HG02759 (cell line): ENCODE measurements around the gene DPP6.
"Not testable (repeated sequence)": the region's sequence is repeated elsewhere in the genome, so short reads cannot be mapped to it uniquely, and the experiment has no call there.

Source experiments
- ATAC-seq: cut with Tn5 transposase; IDR thresholded peaks from one replicate; pipeline ENCODE4 v1.9.1; 2021; ENCODE audit warnings: mild to moderate bottlenecking, moderate library complexity; ENCODE audit not compliant: unreplicated experiment

The DPP6 gene

DNA sequence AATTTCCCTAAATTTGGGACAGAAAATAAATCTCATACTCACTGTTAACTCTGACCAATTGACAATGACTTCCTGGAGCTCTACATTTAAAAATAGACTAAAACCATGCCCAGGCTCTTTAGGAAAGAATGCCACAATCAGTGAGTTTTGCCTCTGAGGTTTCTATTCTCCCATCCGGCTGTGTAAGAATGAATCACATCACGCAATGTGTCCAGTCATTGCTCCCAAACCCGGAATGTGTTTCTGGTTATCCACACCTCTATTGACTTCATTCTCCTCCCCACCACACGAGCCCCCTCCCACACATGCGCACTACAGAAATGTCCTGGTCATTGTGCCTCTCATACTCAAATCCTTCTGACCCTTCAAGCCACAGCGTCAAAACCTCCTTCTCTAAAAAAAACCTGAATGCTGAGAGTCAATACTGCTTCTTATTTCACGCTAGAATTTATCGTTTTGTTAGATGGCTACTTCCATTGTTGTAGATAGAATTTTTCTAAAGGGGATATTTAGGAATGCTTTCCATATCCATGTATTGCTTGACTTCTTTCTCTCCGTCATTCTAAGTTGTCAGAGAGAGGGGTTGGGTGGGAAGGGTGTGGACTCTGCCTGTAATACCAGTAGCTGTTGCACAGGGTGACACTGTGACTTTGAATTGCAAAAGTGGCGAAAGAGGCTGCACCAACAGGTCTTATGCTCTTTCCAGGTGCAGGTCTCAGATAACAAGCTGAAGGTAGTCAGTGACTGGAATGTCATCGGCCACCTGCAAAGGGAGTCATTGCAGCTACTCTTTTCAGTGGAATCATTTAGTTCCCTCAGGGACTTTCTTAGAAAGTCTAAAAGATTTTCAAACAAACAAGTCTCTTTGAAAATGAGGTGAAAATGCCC is 594.2 kb downstream of the DPP6 start:
- no peak for ATAC-seq

DNA sequence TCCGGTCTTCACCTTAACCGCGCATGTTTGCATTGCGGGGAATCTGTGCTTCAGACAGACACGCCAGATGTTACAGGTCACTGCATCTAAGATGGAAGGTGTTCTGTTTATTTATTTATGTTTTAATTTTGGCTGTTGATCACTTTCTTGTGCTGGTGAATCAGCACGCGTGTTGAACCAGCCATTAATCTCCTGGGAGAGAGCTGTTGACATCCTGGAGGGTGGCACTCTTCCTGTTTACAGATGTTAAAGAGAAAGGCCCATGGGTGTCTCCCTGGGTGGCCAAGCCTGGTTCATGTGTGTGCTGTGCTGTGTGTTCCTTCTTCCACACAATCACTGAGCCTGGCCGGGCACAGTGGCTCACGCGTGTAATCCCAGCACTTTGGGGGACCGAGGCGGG is 595.4 kb downstream of the DPP6 start:
- no peak for ATAC-seq

DNA sequence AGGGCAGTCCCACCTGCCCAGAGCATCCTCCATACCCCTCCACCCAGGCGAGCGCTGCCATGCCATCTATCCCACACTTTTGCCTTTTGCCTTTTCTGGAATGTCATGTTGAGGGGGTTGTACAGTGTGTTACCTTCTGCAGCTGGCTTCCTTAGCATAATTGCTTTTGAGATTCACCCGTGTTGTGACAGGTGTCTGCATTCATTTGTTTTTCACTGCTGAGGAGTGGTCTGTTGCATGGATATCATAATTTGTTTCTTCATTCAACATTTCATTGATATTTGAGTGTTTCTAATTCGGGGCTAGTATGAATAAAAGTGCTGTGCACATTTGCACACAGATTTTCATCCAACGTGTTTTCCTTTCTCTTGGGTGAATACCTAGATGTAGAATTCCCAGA is 596.8 kb downstream of the DPP6 start:
- no peak for ATAC-seq

DNA sequence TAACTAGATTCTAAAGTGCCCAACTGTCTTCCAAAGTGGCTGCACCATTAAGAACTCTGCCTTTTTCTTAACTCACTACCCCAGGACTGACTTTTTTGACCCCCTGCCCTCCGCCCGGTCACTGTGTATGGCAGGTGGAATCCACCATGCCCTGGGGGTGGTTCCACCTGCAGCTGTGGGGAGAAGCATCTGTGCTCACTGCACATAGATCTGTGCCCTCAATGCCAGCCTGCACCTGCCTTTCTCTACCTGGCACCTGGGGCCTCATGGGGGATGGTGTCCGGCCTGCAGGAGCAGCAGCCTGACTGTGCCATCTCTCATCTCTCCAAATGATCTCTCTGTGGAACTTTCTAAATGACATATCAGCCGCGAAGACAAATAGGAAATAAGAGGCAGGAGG is 597.2 kb downstream of the DPP6 start:
- no peak for ATAC-seq

DNA sequence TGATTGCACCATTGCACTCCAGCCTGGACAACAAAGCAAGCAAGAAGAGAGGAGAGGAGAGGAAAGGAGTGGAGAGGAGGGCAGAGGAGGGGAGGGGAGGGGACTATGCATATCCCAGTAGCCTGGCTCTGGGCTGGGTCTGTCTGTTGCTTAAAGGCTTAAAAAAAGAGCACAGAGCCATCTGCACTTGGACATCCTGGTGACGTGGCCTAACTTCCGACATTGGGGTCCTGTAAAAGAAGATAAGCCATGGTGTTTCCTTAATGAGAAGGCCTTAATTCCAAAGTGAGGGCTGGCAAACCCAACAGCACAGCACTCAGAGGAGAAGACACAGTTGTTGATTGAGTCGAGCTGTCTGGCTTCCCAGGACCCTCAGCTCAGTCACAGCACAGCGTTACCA is 598.1 kb downstream of the DPP6 start:
- no peak for ATAC-seq

DNA sequence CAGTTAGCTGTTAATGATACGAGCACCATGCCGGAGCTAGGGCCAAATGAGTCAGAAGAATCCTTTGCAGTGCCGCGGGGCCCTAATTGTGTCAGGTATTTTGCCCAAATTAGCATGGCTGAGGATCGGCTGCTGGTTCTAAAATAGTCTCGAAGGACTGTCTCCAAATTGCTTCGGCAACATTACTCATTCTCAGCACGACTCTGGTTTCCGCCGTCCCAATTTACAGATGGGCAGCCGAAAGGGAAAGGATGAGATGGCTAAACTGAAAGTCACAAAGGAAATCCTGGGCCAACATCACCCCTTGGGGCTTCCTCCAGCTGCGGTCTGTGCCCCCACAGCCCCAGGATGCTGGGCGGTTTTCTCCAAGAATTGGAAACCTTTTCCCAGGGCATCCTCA is 599.3 kb downstream of the DPP6 start:
- no peak for ATAC-seq

DNA sequence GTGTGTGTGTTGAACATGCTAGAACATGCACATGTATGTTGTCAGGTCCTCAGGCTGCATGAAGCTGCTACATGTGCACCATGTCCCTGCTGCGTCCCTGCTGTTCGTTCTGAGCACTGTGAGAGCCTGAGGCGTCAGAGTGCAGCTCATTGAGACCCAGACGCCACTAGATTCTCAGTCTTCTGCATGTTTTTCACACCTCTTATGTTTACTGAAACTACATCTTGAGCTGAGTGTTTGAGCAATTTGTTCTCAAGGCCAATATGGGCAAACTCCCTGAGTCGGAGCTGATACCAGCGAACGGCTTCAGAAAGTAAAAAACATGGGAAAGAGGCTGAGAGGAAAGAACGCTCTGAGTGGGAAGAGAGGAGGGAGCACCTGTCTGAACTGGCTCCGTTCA is 600.4 kb downstream of the DPP6 start:
- no peak for ATAC-seq

DNA sequence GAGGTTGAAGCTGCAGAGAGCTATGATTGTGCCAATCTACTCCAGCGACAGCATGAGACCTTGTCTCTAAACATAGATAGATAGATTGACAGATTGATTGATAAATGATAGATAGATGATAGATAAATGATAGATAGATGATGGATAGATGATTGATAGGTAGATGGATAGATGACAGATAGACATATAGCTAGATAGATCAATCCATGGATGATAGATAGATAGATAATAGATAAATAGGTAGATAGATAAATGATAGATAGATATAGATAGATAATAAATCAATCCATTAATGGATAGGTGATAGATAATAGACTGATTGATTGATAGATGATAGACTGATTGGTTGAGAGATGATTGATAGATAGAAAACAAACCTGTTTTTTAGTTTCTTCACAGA is 601.1 kb downstream of the DPP6 start:
- ATAC-seq = no peak

DNA sequence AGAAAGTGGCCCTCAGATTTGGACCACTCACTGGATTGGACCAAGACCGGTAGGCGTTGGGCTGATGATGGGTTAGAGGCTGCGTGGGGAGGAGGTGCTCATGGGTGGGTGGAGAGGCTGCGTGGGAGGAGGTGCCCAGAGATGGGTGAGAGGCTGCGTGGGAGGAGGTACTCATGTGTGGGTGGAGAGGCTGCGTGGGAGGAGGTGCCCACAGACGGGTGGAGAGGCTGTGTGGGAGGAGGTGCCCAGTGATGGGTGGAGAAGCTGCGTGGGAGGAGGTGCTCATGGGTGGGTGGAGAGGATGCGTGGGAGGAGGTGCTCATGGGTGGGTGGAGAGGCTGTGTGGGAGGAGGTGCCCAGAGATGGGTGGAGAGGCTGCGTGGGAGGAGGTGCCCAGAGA is 604.4 kb downstream of the DPP6 start:
- ATAC-seq = no peak

DNA sequence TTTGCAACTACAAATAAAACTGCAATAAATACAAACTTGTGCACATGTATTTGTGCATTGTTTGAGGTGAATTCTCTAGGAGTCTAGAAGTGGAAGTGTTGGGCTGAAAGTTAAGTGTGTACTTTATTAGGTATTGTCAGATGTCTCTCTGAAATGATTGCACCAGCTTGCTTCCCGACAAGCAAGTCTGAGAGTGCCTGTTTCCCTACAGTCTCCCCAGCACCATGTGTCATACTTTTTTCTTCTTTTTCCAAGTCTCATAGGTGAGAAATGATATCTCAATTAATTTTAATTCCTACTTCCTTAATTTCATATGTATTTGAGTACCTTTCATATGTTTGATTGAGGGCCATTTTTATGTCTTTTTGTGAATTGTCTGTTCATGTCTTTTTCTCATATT is 614.6 kb downstream of the DPP6 start:
- ATAC-seq = no peak

DNA sequence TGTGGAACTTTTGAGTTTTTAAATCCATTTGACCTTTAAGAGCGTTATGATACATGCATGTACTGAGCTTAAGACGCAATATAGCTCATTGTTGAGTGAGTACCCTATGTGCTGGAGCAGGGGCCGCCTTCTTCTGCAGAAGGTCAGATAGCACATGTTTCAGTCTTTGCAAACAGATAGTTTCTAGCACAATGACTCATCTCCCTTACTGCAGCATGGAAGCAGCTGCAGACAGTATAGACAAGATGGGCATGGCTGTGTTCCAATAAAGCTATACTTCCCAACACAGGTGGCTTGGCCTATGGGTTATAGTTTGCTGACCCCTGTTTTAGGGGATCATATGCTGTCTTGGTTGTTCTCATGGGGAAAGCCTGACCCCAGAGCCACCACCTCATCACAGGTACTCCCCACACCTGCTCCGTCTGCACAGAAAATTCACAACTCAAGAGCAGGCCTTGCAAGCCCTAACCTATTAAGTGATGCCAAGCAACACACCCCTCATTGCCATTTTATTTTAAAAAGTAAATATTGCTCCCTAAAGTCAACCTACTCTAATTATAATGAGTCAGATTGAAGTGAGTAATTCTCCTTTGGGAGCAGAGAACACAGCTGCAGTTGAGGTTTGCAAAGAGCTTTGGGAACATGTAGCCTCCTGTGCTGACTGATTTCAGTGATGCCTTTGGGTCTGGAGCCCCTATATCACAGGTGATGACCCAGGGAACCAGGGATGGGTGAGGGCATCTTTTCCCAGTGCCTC is 620.6 kb downstream of the DPP6 start:
- no peak for ATAC-seq

DNA sequence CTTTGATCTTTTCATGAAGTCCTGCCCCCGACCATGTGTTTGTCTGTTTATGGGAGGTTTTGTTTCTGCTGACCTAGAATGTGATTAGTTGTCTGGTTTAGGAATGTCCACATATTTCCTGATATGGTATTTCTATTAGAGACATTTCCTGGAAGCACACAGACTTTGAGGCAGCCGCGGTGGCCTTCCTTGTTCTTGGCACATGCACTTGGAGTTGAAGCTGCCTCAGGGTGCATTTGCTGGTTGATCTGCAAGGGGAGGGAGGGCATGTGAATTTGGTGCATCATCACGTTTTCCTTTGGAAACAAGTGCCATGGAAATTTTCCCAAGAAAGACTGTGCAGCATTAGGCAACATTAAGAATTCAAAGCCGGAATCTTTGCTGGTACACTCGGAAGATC is 622.0 kb downstream of the DPP6 start:
- no peak for ATAC-seq

DNA sequence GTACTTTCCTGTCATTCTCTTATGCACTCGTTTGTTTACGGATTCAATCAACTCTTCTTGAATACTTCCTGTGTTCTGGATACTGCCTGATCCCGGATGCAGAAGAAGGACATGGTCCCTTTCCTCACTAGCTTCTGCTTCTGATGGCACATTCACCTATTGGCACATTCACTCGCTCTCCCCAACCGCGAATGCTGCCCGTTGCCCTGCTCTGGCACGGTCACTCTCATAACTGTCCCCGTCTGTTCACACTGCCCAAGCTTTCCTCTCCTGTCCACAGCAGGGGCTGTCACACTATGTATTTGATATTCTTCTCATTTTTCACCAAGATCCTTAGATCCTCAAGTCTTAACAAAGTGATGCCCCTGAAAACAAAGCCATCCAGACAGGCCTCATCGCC is 623.4 kb downstream of the DPP6 start:
- no peak for ATAC-seq

DNA sequence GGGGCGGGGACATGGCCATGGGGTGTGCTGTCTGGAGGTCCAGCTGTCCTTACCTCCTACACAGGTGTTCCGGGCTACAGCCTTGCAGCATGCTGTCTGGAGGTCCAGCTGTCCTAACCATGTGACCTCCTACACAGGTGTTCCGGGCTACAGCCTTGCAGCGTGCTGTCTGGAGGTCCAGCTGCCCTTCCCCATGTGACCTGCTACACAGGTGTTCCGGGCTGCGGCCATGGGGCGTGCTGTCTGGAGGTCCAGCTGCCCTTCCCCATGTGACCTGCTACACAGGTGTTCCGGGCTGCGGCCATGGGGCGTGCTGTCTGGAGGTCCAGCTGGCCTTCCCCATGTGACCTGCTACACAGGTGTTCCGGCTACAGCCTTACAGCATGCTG is 623.8 kb downstream of the DPP6 start:
- ATAC-seq = not testable (repeated sequence)

DNA sequence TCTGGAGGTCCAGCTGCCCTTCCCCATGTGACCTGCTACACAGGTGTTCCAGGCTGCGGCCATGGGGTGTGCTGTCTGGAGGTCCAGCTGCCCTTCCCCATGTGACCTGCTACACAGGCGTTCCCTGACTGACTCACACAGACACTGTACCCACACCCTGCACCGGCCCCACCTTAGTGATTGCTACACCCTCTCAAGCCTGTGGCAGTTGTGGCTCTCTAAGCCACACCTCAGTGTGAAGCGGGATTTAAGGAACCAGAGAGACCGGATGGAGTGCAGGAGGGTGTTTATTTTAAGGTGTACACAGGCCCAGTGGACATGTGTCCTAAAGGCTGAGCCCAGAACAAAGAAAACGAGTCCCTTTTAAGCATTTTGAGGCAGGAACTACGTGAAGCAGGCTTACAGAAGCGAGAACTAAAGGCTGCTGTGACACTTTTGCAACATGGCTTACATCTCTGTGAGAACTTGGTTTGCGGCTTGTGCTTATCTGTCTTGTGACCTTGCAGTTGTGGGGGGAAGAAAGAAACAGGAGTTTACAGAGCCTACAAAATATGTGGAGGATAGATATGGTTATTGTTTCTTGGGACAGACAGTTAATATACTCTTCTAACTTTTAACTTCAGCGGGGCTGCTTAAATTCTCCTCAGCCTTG is 624.4 kb downstream of the DPP6 start:
- no peak for ATAC-seq

DNA sequence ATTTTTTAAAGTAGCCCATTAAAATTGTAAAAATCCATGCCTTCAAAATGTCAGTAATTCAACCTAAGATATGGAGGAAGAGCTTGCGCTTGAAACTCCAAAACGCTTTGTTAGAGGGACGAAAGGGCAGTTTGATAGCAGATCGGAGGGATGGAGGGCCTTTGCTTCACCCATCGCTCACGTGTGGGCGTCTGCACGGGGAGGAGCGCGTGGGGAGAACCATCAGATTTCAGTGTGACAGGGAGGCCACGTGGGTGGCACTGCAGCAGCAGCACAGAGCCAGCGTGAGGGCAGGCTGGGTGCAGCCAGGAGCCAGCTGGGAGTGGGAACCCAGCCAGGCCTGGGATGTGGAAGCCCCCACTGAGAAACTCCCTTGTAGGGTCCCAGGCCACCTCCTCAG is 625.3 kb downstream of the DPP6 start:
- no peak for ATAC-seq

DNA sequence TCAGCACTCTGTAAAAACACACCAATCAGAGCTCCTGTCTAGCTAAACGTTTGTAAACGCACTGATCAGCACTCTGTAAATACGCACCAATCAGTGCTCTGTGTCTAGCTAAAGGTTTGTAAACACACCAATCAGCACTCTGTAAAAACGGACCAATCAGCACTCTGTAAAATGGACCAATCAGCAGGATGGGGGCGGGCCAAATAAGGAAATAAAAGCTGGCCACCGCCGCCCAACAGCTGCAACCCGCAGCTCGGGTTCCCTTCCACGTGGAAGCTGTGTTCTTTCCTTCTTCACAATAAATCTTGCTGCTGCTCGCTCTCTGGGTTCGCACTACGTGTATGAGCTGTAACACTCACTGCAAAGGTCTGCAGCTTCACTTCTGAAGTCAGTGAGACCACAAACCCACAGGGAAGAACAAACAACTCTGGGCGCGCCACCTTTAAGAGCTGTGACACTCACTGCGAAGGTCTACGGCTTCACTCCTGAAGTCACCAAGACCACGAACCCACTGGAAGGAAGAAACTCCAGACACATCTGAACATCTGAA is 625.9 kb downstream of the DPP6 start:
- ATAC-seq = not testable (repeated sequence)

DNA sequence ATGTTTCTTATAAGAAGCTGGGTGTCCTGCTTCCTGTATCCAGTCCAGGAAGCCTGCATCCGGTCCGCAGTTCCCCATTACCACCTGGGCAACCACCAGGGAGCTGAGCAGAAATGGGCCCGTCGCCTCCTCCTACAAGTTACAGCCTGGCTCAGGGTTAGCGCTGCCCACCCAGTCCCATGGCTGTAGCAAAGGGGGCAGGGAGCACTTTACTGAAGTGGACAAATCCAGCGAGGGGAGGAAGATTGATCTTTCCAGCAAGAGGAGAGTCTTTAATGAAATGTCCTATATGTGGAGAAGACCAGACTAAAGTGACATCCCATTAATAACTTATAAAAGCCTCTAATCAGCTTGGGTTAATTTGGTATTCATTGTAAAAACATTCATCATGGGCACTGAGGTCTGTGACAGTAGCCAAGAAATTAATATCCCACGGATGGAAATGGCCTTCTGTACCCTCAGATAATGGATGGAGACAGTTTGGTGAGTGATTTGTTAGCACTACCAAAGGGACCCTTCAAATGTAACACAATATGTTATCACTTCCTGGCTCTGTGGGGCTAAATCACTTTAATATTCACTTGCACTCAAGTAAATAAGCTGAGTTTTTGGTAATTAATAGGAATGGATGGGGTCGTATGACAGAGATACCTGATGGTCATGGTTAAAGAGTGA is 627.3 kb downstream of the DPP6 start:
- no peak for ATAC-seq

DNA sequence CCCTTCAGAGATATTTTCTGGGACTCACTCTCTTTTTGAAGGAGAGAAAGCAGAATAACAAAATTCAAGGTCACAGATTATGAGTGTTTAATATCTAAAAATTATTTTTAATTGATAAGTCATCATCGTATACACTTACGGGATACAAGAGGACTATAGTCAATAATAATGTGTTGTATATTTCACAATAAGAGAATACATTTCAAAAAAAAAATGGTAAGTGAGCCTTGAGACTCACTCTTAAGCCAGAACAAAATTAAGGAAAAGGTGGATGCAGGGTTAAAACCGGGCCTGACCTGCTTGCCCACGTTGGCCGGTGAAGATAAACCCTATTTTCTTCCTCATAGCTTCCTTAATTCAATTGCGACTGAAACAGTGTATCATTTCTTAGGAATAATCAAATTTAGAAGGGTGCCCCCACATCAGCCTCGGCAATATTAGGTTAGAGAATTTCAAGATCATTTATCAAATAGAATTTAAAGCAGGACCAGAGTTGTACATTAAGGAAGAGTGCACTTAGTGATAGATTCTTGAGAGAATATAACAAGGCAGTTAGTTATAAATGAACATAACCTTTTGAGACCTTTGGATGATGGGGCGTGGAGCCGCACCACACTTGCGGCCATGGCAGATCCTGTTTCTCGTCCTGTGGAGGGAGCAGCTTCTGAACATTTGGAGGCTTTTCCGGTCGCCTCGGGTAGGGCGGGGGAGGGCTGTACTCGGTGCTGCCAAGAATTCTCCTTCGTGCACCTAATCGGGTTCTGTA is 628.9 kb downstream of the DPP6 start:
- ATAC-seq = no peak

DNA sequence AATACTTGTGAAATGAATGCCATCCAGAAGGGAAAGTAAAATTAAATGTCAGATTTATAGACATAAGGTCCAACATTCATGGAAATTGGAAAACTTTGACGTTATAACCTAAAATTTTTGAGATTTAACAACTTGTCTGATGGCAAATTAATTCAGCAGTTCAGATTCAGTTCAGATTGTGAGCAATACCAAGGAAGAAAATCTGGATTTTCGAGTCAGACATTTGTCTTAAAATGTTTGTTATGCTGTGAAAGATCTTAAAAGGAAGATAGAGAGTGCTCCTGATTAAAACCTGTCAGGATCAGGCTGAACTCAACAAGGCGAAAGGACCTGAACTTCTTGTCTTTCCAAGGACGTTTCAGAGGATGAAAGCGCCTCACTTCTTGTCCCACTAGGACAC is 629.8 kb downstream of the DPP6 start:
- ATAC-seq = no peak
